Left ventricle myocardium inferior (tissue), 1 donor: ENCODE measurements around the gene LTN1. TPM values are rescaled to one million over a fixed set of nuclear protein-coding genes. Genes with fewer than 3 reads are reported as not detected.

Source experiments
- DNase-seq: peaks from one replicate; pipeline ENCODE4 v3.0.0-alpha.2; 2020
- H3K27ac ChIP-seq: fragments of 200-600 bp; replicated peaks from 2 replicates; pipeline ENCODE4 v1.8.0; 2021
- H3K27me3 ChIP-seq: fragments of 200-600 bp; 2 replicates; pipeline ENCODE4 v1.8.0; 2021; ENCODE audit warnings: low read depth
- H3K36me3 ChIP-seq: fragments of 200-600 bp; 2 replicates; pipeline ENCODE4 v1.8.0; 2021
- H3K4me1 ChIP-seq: fragments of 200-600 bp; 2 replicates; pipeline ENCODE4 v1.8.0; 2021
- H3K4me3 ChIP-seq: fragments of 200-600 bp; 2 replicates; pipeline ENCODE4 v1.8.0; 2021; ENCODE audit warnings: mild to moderate bottlenecking, moderate library complexity
- H3K9me3 ChIP-seq: fragments of 200-600 bp; replicated peaks from 2 replicates; pipeline ENCODE4 v1.8.0; 2021
- intact Hi-C: fragments of 100-400 bp; cut with micrococcal nuclease; formaldehyde crosslinking; loops from one replicate; pipeline ENCODE4 v1.11.0; 2022
- total RNA-seq: library from RNA; stranded (reverse); fragmentation: NEBNext Ultra II Directional; extraction: Animal tissue kit (Norgen Biotek cat#: 25700); gene quantifications from one replicate; pipeline ENCODE4 v1.2.1, GENCODE V29; 2021
- TF ChIP-seq, protein P1 (sequence below): fragments of 200-600 bp; IDR thresholded peaks from 2 replicates; pipeline ENCODE4 v1.8.0; 2021; ENCODE audit warnings: antibody characterized with exemption, mild to moderate bottlenecking, borderline replicate concordance
- donor health status: DM: no; HTN: yes; CAD: no; lungs with severe emphysema.

The LTN1 gene
- total RNA-seq, 1 donor from 2014 or later = 16.6 TPM

DNA sequence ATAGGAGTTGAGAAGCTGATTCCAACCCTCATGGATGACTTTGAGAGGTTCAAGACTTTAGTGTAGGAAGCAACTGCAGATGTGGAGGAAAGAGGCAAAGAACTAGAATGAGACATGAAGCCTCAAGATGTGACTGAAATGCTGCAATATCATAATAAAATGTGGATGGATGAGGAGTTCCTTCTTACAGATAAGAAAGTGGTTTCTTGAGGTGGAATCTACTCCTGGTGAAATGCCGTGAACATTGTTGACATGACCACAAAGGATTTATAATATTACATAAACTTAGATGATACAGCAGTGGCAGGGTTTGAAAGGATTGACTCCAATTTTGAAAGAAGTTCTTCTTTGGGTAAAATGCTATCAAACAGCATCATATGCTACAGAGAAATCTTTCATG is 28.8 kb downstream of the LTN1 start:
- TF ChIP-seq, protein P1, sequence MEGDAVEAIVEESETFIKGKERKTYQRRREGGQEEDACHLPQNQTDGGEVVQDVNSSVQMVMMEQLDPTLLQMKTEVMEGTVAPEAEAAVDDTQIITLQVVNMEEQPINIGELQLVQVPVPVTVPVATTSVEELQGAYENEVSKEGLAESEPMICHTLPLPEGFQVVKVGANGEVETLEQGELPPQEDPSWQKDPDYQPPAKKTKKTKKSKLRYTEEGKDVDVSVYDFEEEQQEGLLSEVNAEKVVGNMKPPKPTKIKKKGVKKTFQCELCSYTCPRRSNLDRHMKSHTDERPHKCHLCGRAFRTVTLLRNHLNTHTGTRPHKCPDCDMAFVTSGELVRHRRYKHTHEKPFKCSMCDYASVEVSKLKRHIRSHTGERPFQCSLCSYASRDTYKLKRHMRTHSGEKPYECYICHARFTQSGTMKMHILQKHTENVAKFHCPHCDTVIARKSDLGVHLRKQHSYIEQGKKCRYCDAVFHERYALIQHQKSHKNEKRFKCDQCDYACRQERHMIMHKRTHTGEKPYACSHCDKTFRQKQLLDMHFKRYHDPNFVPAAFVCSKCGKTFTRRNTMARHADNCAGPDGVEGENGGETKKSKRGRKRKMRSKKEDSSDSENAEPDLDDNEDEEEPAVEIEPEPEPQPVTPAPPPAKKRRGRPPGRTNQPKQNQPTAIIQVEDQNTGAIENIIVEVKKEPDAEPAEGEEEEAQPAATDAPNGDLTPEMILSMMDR = no peak
- DNase-seq = no peak
- H3K4me1 ChIP-seq = peaks cover 6% of the 10 kb centered on the region
- no peaks in the 10 kb centered on the region for H3K9me3 ChIP-seq
- H3K27me3 ChIP-seq = no peaks in the 10 kb centered on the region
- intact Hi-C loops = no loop called here
- H3K27ac ChIP-seq = no peak overlapping the region
- no peak overlapping the region for H3K4me3 ChIP-seq
- H3K36me3 ChIP-seq = peaks cover 87% of the 10 kb centered on the region

DNA sequence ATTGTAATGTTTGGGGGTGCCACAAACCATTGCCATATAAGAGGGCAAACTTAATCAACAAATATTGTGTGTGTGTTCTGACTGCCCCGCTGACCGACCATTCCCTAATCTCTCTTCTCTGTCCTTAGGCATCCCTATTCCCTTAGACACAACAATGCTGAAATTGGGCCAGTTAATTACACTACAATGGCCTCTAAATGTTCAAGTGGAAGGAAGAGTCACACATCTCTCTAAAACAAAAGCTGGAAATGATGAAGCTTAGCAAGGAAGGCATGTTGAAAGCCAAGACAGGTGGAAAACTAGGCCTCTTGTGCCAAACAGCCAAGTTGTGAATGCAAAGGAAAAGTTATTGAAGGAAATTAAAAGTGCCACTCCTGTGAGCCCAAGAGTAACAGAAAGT is 30.2 kb downstream of the LTN1 start:
- peak overlapping the region; percentile 7 for H3K27ac ChIP-seq
- H3K4me1 ChIP-seq = peaks cover 6% of the 10 kb centered on the region
- DNase-seq = no peak
- TF ChIP-seq, protein P1 = no peak
- no peaks in the 10 kb centered on the region for H3K27me3 ChIP-seq
- no peaks in the 10 kb centered on the region for H3K9me3 ChIP-seq
- intact Hi-C loops = no loop called here
- H3K36me3 ChIP-seq = peaks cover 85% of the 10 kb centered on the region
- no peak overlapping the region for H3K4me3 ChIP-seq

DNA sequence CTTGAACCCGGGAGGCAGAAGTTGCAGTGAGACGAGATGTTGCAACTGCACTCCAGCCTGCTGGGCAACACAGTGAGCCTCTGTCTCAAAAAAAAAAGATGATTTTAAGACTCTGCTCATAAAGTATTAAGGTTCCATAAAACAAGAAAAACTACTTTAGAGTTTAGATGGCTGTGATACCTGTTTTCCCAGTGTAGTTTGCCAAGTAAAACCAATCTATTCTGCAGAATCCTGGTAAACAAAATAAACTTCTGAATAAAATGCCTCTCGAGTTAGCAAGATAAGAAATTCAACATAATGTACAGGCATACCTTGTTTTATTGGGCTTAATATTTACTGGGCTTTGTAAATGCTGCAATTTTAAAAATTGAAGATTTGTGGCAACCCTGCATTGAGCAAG is 30.8 kb downstream of the LTN1 start:
- no peak overlapping the region for H3K4me3 ChIP-seq
- peak overlapping the region; percentile 7 for H3K27ac ChIP-seq
- TF ChIP-seq, protein P1 = no peak
- H3K4me1 ChIP-seq = peaks cover 6% of the 10 kb centered on the region
- no peaks in the 10 kb centered on the region for H3K9me3 ChIP-seq
- no peaks in the 10 kb centered on the region for H3K27me3 ChIP-seq
- intact Hi-C loops = no loop called here
- DNase-seq = no peak
- peaks cover 85% of the 10 kb centered on the region for H3K36me3 ChIP-seq

DNA sequence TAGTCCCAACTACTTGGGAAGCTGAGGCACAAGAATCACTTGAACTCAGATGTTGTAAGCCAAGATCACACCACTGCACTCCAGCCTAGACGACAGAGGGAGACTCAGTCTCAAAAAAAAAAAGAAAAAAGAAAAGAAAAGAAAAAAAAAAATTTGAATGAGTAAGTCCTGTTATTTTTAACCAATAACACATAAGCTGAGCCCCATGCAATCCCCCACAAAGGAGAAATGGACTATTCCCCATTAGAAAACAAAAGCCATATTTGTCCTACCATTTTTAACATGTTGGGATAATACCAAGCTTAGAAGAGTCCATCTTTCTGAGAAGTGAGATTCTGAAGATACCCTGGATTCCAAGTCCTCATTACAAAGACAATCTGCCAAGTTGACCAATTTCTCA is 32.4 kb downstream of the LTN1 start:
- Histone ChIP-seq H3K36me3 (peaks cover 83% of the 10 kb centered on the region), H3K9me3 (no peaks in the 10 kb centered on the region), H3K4me1 (peaks cover 6% of the 10 kb centered on the region), H3K27ac (no peak overlapping the region), H3K4me3 (no peak overlapping the region), H3K27me3 (no peaks in the 10 kb centered on the region)
- intact Hi-C loops = no loop called here
- TF ChIP-seq, protein P1 = no peak
- no peak for DNase-seq

DNA sequence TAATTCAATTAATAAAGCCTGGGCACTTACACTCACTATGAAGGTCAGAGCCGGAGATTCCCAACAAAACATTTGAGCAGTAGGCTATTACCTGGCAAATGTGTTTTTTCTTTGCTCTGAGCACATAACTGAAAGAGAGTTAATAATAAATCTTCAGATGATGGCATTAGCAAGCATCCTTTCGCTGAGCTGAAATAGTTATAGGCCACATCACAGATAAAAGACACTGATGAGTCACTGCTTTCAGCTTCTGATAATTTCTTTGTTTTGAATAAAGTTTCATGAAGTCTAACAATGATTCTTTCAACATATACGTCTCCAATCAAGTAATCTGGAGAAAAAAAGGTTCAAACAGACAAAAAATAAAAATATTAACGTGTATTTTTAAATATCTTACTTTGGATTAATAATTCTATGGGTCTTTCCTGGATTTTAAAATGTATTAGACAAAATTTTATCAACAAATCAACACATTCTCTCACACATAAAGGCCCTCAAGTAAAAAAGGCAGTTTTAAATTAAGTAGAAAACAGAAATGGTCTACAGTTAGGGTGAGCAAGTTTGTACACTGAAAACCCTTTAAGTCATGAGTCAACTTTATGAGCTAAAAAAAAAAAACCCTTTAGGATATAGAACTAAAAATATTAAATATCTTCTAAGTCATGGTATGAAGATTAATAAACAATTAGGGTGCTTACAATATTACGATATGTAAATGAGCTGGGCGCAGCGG is 33.1 kb downstream of the LTN1 start:
- H3K36me3 ChIP-seq = peaks cover 85% of the 10 kb centered on the region
- no peak overlapping the region for H3K4me3 ChIP-seq
- TF ChIP-seq, protein P1 = no peak
- DNase-seq = no peak
- peaks cover 6% of the 10 kb centered on the region for H3K4me1 ChIP-seq
- intact Hi-C loops = loop anchor here (5.0 kb wide), 1 partner anchor 83 kb away; no protein-coding TSS in a partner anchor
- H3K27me3 ChIP-seq = no peaks in the 10 kb centered on the region
- no peaks in the 10 kb centered on the region for H3K9me3 ChIP-seq
- no peak overlapping the region for H3K27ac ChIP-seq
